ENCODE data around the gene SORBS2. TPM values are rescaled to one million over a fixed set of nuclear protein-coding genes. Genes with fewer than 3 reads are reported as not detected.

The SORBS2 gene
- total and polyA plus RNA-seq, 2 of the 8 experiments (the other 6 are each of a cell fraction or from before 2014, with no cell fraction given) = 73.0 to 87.1 TPM

DNA sequence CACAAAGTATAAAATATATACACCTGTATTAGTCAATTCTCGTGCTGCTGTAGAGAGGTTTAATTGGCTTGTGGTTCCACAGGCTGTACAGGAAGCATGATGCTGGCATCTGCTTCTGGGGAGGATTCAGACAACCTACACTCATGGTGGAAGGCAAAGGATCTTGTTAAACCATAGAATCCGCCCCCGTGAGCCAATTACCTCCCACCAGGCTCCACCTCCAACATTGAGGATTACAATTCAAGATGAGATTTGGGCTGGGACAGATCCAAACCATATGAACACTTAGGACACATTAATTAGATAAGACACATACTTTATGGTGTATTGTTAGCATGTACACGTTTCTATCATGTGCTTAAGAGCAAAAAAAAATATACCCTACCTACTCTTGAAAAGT is 22.1 kb upstream of the SORBS2 start (continued):
- TF ChIP-seq, protein P1, sequence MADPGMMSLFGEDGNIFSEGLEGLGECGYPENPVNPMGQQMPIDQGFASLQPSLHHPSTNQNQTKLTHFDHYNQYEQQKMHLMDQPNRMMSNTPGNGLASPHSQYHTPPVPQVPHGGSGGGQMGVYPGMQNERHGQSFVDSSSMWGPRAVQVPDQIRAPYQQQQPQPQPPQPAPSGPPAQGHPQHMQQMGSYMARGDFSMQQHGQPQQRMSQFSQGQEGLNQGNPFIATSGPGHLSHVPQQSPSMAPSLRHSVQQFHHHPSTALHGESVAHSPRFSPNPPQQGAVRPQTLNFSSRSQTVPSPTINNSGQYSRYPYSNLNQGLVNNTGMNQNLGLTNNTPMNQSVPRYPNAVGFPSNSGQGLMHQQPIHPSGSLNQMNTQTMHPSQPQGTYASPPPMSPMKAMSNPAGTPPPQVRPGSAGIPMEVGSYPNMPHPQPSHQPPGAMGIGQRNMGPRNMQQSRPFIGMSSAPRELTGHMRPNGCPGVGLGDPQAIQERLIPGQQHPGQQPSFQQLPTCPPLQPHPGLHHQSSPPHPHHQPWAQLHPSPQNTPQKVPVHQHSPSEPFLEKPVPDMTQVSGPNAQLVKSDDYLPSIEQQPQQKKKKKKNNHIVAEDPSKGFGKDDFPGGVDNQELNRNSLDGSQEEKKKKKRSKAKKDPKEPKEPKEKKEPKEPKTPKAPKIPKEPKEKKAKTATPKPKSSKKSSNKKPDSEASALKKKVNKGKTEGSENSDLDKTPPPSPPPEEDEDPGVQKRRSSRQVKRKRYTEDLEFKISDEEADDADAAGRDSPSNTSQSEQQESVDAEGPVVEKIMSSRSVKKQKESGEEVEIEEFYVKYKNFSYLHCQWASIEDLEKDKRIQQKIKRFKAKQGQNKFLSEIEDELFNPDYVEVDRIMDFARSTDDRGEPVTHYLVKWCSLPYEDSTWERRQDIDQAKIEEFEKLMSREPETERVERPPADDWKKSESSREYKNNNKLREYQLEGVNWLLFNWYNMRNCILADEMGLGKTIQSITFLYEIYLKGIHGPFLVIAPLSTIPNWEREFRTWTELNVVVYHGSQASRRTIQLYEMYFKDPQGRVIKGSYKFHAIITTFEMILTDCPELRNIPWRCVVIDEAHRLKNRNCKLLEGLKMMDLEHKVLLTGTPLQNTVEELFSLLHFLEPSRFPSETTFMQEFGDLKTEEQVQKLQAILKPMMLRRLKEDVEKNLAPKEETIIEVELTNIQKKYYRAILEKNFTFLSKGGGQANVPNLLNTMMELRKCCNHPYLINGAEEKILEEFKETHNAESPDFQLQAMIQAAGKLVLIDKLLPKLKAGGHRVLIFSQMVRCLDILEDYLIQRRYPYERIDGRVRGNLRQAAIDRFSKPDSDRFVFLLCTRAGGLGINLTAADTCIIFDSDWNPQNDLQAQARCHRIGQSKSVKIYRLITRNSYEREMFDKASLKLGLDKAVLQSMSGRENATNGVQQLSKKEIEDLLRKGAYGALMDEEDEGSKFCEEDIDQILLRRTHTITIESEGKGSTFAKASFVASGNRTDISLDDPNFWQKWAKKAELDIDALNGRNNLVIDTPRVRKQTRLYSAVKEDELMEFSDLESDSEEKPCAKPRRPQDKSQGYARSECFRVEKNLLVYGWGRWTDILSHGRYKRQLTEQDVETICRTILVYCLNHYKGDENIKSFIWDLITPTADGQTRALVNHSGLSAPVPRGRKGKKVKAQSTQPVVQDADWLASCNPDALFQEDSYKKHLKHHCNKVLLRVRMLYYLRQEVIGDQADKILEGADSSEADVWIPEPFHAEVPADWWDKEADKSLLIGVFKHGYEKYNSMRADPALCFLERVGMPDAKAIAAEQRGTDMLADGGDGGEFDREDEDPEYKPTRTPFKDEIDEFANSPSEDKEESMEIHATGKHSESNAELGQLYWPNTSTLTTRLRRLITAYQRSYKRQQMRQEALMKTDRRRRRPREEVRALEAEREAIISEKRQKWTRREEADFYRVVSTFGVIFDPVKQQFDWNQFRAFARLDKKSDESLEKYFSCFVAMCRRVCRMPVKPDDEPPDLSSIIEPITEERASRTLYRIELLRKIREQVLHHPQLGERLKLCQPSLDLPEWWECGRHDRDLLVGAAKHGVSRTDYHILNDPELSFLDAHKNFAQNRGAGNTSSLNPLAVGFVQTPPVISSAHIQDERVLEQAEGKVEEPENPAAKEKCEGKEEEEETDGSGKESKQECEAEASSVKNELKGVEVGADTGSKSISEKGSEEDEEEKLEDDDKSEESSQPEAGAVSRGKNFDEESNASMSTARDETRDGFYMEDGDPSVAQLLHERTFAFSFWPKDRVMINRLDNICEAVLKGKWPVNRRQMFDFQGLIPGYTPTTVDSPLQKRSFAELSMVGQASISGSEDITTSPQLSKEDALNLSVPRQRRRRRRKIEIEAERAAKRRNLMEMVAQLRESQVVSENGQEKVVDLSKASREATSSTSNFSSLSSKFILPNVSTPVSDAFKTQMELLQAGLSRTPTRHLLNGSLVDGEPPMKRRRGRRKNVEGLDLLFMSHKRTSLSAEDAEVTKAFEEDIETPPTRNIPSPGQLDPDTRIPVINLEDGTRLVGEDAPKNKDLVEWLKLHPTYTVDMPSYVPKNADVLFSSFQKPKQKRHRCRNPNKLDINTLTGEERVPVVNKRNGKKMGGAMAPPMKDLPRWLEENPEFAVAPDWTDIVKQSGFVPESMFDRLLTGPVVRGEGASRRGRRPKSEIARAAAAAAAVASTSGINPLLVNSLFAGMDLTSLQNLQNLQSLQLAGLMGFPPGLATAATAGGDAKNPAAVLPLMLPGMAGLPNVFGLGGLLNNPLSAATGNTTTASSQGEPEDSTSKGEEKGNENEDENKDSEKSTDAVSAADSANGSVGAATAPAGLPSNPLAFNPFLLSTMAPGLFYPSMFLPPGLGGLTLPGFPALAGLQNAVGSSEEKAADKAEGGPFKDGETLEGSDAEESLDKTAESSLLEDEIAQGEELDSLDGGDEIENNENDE (IDR thresholded peaks at IDR 0.05; ENCODE audit: insufficient replicate concordance, low read length) = no peak
- TF ChIP-seq SP4 (IDR thresholded peaks at IDR 0.05; ENCODE audit: low read length) = no peak
- TF ChIP-seq CEBPB (IDR thresholded peaks at IDR 0.05; ENCODE audit: low read depth, low read length) = no peak
- no peak for TF ChIP-seq YY1 (IDR thresholded peaks at IDR 0.05; ENCODE audit: low read depth, low read length)
- no peak for TF ChIP-seq KDM1A (IDR thresholded peaks at IDR 0.05; ENCODE audit: borderline replicate concordance, low read length)
- TF ChIP-seq SAP30 (IDR thresholded peaks at IDR 0.05; ENCODE audit: insufficient read depth, insufficient replicate concordance, low read length) = no peak
- no peak for TF ChIP-seq CBX8 (IDR thresholded peaks at IDR 0.05; ENCODE audit: borderline replicate concordance, low read depth, low read length)
- TF ChIP-seq RXRA (IDR thresholded peaks at IDR 0.05; ENCODE audit: insufficient read depth, low read depth, low read length) = no peak
- no peak for TF ChIP-seq CHD1 (IDR thresholded peaks at IDR 0.05; ENCODE audit: low read depth, low read length)
- TF ChIP-seq MAFK (IDR thresholded peaks at IDR 0.05; ENCODE audit: low read depth, low read length) = no peak
